Measurements from ENCODE around the gene PRPF40A. TPM values are rescaled to one million over a fixed set of nuclear protein-coding genes. Genes with fewer than 3 reads are reported as not detected.
"Not testable (repeated sequence)": the region's sequence is repeated elsewhere in the genome, so short reads cannot be mapped to it uniquely, and the experiment has no call there.

Gene PRPF40A
- total and polyA plus RNA-seq, 4 donors: 22.7 to 73.3 (median 42.0) TPM

DNA sequence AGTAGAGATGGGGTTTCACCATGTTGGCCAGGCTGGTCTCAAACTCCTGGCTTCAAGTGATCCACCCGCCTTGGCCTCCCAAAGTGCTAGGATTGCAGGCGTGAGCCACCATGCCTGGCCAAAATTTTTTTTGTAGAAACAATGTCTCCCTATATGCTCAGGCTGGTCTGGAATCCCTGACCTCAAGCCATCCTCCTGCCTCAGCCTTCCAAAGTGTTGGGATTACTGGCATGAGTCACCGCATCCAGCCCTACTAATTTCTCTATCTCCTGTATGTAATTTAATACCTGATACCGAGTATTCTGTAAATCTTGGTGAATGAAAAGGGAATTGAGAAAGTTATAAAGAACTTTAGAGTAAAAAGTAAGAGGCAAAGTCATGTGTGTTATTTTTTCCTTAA lies 30.5 kb upstream of the PRPF40A start:
- H3K4me1 ChIP-seq (ENCODE audit: control insufficient read depth in 1 of 2, insufficient read depth in 2 of 2, low read length in 2 of 2); DNase-seq; H3K4me3 ChIP-seq (ENCODE audit: low read length in 2 of 2); H3K9me3 ChIP-seq (ENCODE audit: control insufficient read depth, low read length); H3K27ac ChIP-seq (ENCODE audit: low read depth in 1 of 2, low read length in 2 of 2); H3K27me3 ChIP-seq (ENCODE audit: control insufficient read depth in 1 of 2, insufficient read depth in 2 of 2, low read length in 1 of 2); H3K36me3 ChIP-seq (ENCODE audit: control insufficient read depth in 1 of 2, insufficient read depth in 2 of 2, low read length in 1 of 2); ATAC-seq (ENCODE audit: low FRiP score); intact Hi-C loops (cut with DNase I): not testable (repeated sequence)
- 85 to 95% methylated on average over 4 of the region's 4 CpGs for WGBS, 2 donors

GRCh38 chr2:152743002-152743401 lies 25.7 kb upstream of the PRPF40A start:
- Histone ChIP-seq H3K27ac (ENCODE audit: low read depth in 1 of 2, low read length in 2 of 2) (no peak overlapping the region), H3K4me3 (ENCODE audit: low read length in 2 of 2) (no peak overlapping the region), H3K36me3 (ENCODE audit: control insufficient read depth in 1 of 2, insufficient read depth in 2 of 2, low read length in 1 of 2) (peaks cover 0 to 3% of the 10 kb centered on the region in 2 donors), H3K4me1 (ENCODE audit: control insufficient read depth in 1 of 2, insufficient read depth in 2 of 2, low read length in 2 of 2) (no peaks in the 10 kb centered on the region), H3K27me3 (ENCODE audit: control insufficient read depth in 1 of 2, insufficient read depth in 2 of 2, low read length in 1 of 2) (no peaks in the 10 kb centered on the region), H3K9me3 (ENCODE audit: control insufficient read depth, low read length) (no peaks in the 10 kb centered on the region)
- intact Hi-C loops (cut with DNase I): no loop called here
- ATAC-seq (ENCODE audit: low FRiP score): no peak
- 44 to 47% methylated on average over 3 of the region's 3 CpGs for WGBS, 2 donors
- no peak for DNase-seq

- DNase-seq (no peak), ATAC-seq (ENCODE audit: low FRiP score) (no peak)
- H3K36me3 ChIP-seq (ENCODE audit: control insufficient read depth in 1 of 2, insufficient read depth in 2 of 2, low read length in 1 of 2): peaks cover 0 to 4% of the 10 kb centered on the region in 2 donors
- no peaks in the 10 kb centered on the region for H3K4me1 ChIP-seq (ENCODE audit: control insufficient read depth in 1 of 2, insufficient read depth in 2 of 2, low read length in 2 of 2)
- 28 to 30% methylated on average over 2 of the region's 2 CpGs for WGBS, 2 donors
- no peaks in the 10 kb centered on the region for H3K27me3 ChIP-seq (ENCODE audit: control insufficient read depth in 1 of 2, insufficient read depth in 2 of 2, low read length in 1 of 2)
- no peak overlapping the region for H3K27ac ChIP-seq (ENCODE audit: low read depth in 1 of 2, low read length in 2 of 2)
- no peaks in the 10 kb centered on the region for H3K9me3 ChIP-seq (ENCODE audit: control insufficient read depth, low read length)
- H3K4me3 ChIP-seq (ENCODE audit: low read length in 2 of 2): no peak overlapping the region
- intact Hi-C loops (cut with DNase I): no loop called here
Measured at GRCh38 chr2:152740743-152741328, 23.6 kb upstream of the PRPF40A start.

- intact Hi-C loops (cut with DNase I); ATAC-seq (ENCODE audit: low FRiP score); H3K4me3 ChIP-seq (ENCODE audit: low read length in 2 of 2); H3K27ac ChIP-seq (ENCODE audit: low read depth in 1 of 2, low read length in 2 of 2); H3K36me3 ChIP-seq (ENCODE audit: control insufficient read depth in 1 of 2, insufficient read depth in 2 of 2, low read length in 1 of 2); H3K4me1 ChIP-seq (ENCODE audit: control insufficient read depth in 1 of 2, insufficient read depth in 2 of 2, low read length in 2 of 2); H3K27me3 ChIP-seq (ENCODE audit: control insufficient read depth in 1 of 2, insufficient read depth in 2 of 2, low read length in 1 of 2); H3K9me3 ChIP-seq (ENCODE audit: control insufficient read depth, low read length); DNase-seq: not testable (repeated sequence)
- 88 to 93% methylated on average over 1 of the region's 1 CpG for WGBS, 2 donors
Measured at GRCh38 chr2:152739705-152740104, 22.4 kb upstream of the PRPF40A start.

GRCh38 chr2:152738438-152738837 lies 21.2 kb upstream of the PRPF40A start:
- ATAC-seq (ENCODE audit: low FRiP score) (no peak), DNase-seq (no peak)
- H3K27ac ChIP-seq (ENCODE audit: low read depth in 1 of 2, low read length in 2 of 2): no peak overlapping the region
- H3K36me3 ChIP-seq (ENCODE audit: control insufficient read depth in 1 of 2, insufficient read depth in 2 of 2, low read length in 1 of 2): peaks cover 0 to 4% of the 10 kb centered on the region in 2 donors
- no peaks in the 10 kb centered on the region for H3K4me1 ChIP-seq (ENCODE audit: control insufficient read depth in 1 of 2, insufficient read depth in 2 of 2, low read length in 2 of 2)
- no peak overlapping the region for H3K4me3 ChIP-seq (ENCODE audit: low read length in 2 of 2)
- no peaks in the 10 kb centered on the region for H3K27me3 ChIP-seq (ENCODE audit: control insufficient read depth in 1 of 2, insufficient read depth in 2 of 2, low read length in 1 of 2)
- 93 to 98% methylated on average over 2 of the region's 2 CpGs for WGBS, 2 donors
- intact Hi-C loops (cut with DNase I): no loop called here
- H3K9me3 ChIP-seq (ENCODE audit: control insufficient read depth, low read length): no peaks in the 10 kb centered on the region

DNA sequence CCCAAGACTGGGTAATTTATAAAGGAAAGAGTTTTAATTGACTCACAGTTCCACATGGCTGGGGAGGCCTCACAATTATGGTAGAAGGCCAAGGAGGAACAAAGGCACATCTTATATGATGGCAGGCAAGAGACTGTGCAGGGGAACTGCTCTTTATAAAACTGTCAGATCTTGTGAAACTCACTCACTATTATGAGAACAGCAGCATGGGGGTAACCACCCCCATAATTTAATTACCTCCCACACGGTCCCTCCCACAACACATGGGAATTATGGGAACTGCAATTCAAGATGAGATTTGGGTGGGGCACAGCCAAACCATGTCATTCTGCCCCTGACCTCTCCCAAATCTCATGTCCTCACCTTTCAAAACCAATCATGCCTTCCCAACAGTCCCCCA lies 20.2 kb upstream of the PRPF40A start:
- intact Hi-C loops (cut with DNase I); H3K36me3 ChIP-seq (ENCODE audit: control insufficient read depth in 1 of 2, insufficient read depth in 2 of 2, low read length in 1 of 2); H3K27me3 ChIP-seq (ENCODE audit: control insufficient read depth in 1 of 2, insufficient read depth in 2 of 2, low read length in 1 of 2); H3K27ac ChIP-seq (ENCODE audit: low read depth in 1 of 2, low read length in 2 of 2); ATAC-seq (ENCODE audit: low FRiP score); H3K4me3 ChIP-seq (ENCODE audit: low read length in 2 of 2); H3K9me3 ChIP-seq (ENCODE audit: control insufficient read depth, low read length); H3K4me1 ChIP-seq (ENCODE audit: control insufficient read depth in 1 of 2, insufficient read depth in 2 of 2, low read length in 2 of 2); DNase-seq: not testable (repeated sequence)
- 94% methylated on average over 1 of the region's 1 CpG for WGBS, 2 donors

DNA sequence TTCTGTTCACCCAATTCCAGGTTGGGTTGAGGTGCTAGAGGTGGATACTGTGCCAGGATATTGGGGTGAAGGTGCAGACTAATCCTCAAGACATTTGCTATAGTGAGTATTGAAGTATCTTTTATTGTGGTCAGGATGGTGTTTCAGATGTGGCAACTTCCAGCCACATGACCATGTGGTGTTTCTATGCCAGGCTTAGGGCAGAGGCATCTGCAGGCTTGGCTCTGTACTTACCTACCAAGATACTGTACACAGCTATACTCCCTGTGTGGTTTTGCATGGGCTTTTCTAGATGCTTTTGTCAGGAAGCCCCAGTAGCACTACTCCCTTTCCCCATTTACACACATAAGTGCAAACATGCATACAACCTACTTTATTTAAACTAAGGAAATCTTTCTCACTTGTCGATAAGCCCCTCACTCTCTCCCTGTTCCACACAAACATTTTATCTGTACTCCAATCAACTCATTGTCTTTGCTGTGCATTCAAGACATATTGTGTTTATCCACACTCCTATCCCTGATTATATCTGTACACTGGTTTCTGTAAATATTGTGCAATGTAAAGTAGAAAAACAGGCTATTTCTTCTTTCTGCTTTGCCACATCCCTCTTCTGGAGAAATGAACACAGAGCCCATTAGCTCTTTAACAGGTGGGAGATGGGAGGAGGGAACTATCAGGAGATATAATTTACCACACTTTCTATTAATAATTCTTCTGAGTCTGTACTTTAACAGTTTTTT lies 13.5 kb upstream of the PRPF40A start:
- Histone ChIP-seq H3K27me3 (ENCODE audit: control insufficient read depth in 1 of 2, insufficient read depth in 2 of 2, low read length in 1 of 2) (no peaks in the 10 kb centered on the region), H3K4me3 (ENCODE audit: low read length in 2 of 2) (no peak overlapping the region), H3K27ac (ENCODE audit: low read depth in 1 of 2, low read length in 2 of 2) (no peak overlapping the region), H3K9me3 (ENCODE audit: control insufficient read depth, low read length) (no peaks in the 10 kb centered on the region), H3K4me1 (ENCODE audit: control insufficient read depth in 1 of 2, insufficient read depth in 2 of 2, low read length in 2 of 2) (no peaks in the 10 kb centered on the region), H3K36me3 (ENCODE audit: control insufficient read depth in 1 of 2, insufficient read depth in 2 of 2, low read length in 1 of 2) (no peaks in the 10 kb centered on the region)
- 96 to 98% methylated on average over 1 of the region's 1 CpG for WGBS, 2 donors
- DNase-seq: no peak
- ATAC-seq (ENCODE audit: low FRiP score): no peak
- intact Hi-C loops (cut with DNase I): no loop called here

GRCh38 chr2:152729844-152730243 lies 12.6 kb upstream of the PRPF40A start:
- Histone ChIP-seq H3K4me1 (ENCODE audit: control insufficient read depth in 1 of 2, insufficient read depth in 2 of 2, low read length in 2 of 2) (no peaks in the 10 kb centered on the region), H3K27me3 (ENCODE audit: control insufficient read depth in 1 of 2, insufficient read depth in 2 of 2, low read length in 1 of 2) (no peaks in the 10 kb centered on the region), H3K4me3 (ENCODE audit: low read length in 2 of 2) (no peak overlapping the region), H3K27ac (ENCODE audit: low read depth in 1 of 2, low read length in 2 of 2) (no peak overlapping the region), H3K9me3 (ENCODE audit: control insufficient read depth, low read length) (no peaks in the 10 kb centered on the region), H3K36me3 (ENCODE audit: control insufficient read depth in 1 of 2, insufficient read depth in 2 of 2, low read length in 1 of 2) (no peaks in the 10 kb centered on the region)
- DNase-seq (no peak), ATAC-seq (ENCODE audit: low FRiP score) (no peak)
- intact Hi-C loops (cut with DNase I): no loop called here
- WGBS, 2 donors: 88 to 92% methylated on average over 2 of the region's 2 CpGs

DNA sequence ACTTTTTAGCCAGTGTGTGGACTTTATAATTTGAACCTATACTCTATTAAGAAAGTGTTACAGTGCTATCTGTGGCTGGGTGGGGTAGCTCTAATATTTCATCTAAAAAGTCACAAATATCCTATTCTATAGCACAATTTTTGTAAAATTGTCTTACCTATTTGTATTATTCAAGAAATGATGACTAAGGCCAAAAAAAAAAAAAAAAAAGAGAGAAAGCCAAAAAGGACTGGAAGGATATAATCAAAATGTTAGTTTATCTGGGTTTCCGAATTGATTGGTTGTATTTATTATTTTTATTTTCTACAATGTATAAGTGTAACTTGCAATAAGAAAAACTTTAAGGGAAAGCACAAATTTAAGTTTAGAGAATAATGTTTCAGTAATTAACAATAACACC lies 6.7 kb upstream of the PRPF40A start:
- Histone ChIP-seq H3K4me1 (ENCODE audit: control insufficient read depth in 1 of 2, insufficient read depth in 2 of 2, low read length in 2 of 2) (peaks cover 0 to 6% of the 10 kb centered on the region in 2 donors), H3K36me3 (ENCODE audit: control insufficient read depth in 1 of 2, insufficient read depth in 2 of 2, low read length in 1 of 2) (no peaks in the 10 kb centered on the region), H3K9me3 (ENCODE audit: control insufficient read depth, low read length) (no peaks in the 10 kb centered on the region), H3K27ac (ENCODE audit: low read depth in 1 of 2, low read length in 2 of 2) (no peak overlapping the region), H3K4me3 (ENCODE audit: low read length in 2 of 2) (no peak overlapping the region), H3K27me3 (ENCODE audit: control insufficient read depth in 1 of 2, insufficient read depth in 2 of 2, low read length in 1 of 2) (no peaks in the 10 kb centered on the region)
- WGBS, 2 donors: 73 to 87% methylated on average over 1 of the region's 1 CpG
- DNase-seq (no peak), ATAC-seq (ENCODE audit: low FRiP score) (no peak)
- intact Hi-C loops (cut with DNase I): no loop called here
